CD4-positive, alpha-beta T cell treated with Interleukin-6 for 4 hours (primary cell): ENCODE measurements around the gene LDLRAD3.
"Not testable (repeated sequence)": the region's sequence is repeated elsewhere in the genome, so short reads cannot be mapped to it uniquely, and the experiment has no call there.

Source experiments
- DNase-seq: peaks from one replicate; pipeline ENCODE4 v3.0.0-alpha.2; 2020; ENCODE audit warnings: mixed read lengths

Gene LDLRAD3

GRCh38 chr11:35943713-35944502, at the start of gene LDLRAD3:
Gene LDLRAD3 (plus strand): TSS chr11:35944062. CDS start chr11:35944099, 37 bp downstream.
- peak; percentile 37 for DNase-seq

GRCh38 chr11:35897019-35897418, 46.8 kb upstream of the LDLRAD3 start:
- no peak for DNase-seq

GRCh38 chr11:35902961-35903360, 40.9 kb upstream of the LDLRAD3 start:
- DNase-seq, result no peak

- DNase-seq, result no peak
These were observed 38.1 kb upstream of the LDLRAD3 start for GRCh38 chr11:35905646-35906276.

- DNase-seq, result no peak
These were observed 37.6 kb upstream of the LDLRAD3 start for GRCh38 chr11:35906277-35906661.

- no peak for DNase-seq
These were observed 37.2 kb upstream of the LDLRAD3 start for GRCh38 chr11:35906681-35907080.

- DNase-seq, result no peak
These were observed 36.0 kb upstream of the LDLRAD3 start for GRCh38 chr11:35907648-35908431.

- not testable (repeated sequence) for DNase-seq
These were observed 35.5 kb upstream of the LDLRAD3 start for GRCh38 chr11:35908432-35908771.

GRCh38 chr11:35909511-35910265, 34.2 kb upstream of the LDLRAD3 start:
- DNase-seq, result no peak

- DNase-seq, result no peak
These were observed 32.8 kb upstream of the LDLRAD3 start for GRCh38 chr11:35911013-35911412.

- DNase-seq, result no peak
These were observed 32.2 kb upstream of the LDLRAD3 start for GRCh38 chr11:35911616-35912165.

- DNase-seq, result not testable (repeated sequence)
These were observed 31.4 kb upstream of the LDLRAD3 start for GRCh38 chr11:35912436-35912835.

GRCh38 chr11:35912883-35913624, 30.8 kb upstream of the LDLRAD3 start:
- DNase-seq, result no peak

GRCh38 chr11:35914816-35915215, 29.0 kb upstream of the LDLRAD3 start:
- DNase-seq, result no peak

- no peak for DNase-seq
These were observed 27.6 kb upstream of the LDLRAD3 start for GRCh38 chr11:35916270-35916669.

- DNase-seq, result no peak
These were observed 26.2 kb upstream of the LDLRAD3 start for GRCh38 chr11:35917676-35918075.

- no peak for DNase-seq
These were observed 25.1 kb upstream of the LDLRAD3 start for GRCh38 chr11:35918716-35919115.

- no peak for DNase-seq
These were observed 24.6 kb upstream of the LDLRAD3 start for GRCh38 chr11:35919244-35919643.

- DNase-seq, result no peak
These were observed 20.4 kb upstream of the LDLRAD3 start for GRCh38 chr11:35923452-35923851.

- no peak for DNase-seq
These were observed 19.1 kb upstream of the LDLRAD3 start for GRCh38 chr11:35924811-35925210.

- DNase-seq, result no peak
These were observed 16.8 kb upstream of the LDLRAD3 start for GRCh38 chr11:35927104-35927503.

- DNase-seq, result no peak
These were observed 16.2 kb upstream of the LDLRAD3 start for GRCh38 chr11:35927682-35928081.
